SK-N-MC (cell line): ENCODE measurements around the gene ZNF771.

Experiments used
- EZH2 ChIP-seq: fragments of 200-600 bp; sonication (generic); IDR thresholded peaks from one replicate; pipeline ENCODE4 v1.6.1; 2017; ENCODE audit warnings: antibody characterized with exemption
- POLR2AphosphoS5 ChIP-seq: IDR thresholded peaks from 2 replicates; pipeline ENCODE4 v1.6.1; 2012; ENCODE audit warnings: mild to moderate bottlenecking, low read depth, low read length, borderline replicate concordance

DNA sequence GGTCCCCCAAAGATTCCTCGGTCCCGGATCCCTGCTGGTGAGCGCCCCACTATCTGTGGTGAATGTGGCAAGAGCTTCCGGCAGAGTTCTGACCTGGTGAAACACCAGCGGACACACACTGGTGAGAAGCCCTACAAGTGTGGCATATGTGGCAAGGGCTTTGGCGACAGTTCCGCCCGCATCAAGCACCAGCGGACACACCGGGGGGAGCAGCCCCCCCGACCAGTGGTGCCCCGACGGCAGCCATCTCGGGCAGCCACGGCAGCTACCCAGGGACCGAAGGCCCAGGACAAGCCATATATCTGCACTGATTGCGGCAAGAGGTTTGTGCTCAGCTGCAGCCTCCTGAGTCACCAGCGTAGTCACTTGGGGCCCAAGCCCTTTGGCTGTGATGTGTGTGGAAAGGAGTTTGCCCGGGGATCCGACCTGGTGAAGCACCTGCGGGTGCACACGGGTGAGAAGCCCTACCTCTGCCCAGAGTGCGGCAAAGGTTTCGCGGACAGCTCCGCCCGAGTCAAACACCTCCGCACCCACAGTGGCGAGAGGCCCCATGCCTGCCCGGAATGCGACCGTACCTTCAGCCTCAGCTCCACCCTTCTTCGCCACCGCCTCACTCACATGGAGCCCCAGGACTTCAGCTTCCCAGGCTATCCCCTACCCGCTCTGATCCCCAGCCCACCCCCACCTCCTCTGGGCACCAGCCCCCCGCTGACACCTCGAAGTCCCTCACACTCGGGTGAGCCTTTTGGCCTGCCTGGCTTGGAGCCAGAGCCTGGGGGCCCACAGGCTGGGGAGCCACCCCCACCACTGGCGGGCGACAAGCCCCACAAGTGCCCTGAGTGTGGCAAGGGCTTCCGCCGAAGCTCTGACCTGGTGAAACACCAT is 9.4 kb upstream of the ZNF771 start:
- no peak for TF ChIP-seq EZH2
- TF ChIP-seq POLR2AphosphoS5: no peak
